Heart left ventricle (tissue), 16 donors: Measurements from ENCODE around the gene IER3. TPM values are rescaled to one million over a fixed set of nuclear protein-coding genes. Genes with fewer than 3 reads are reported as not detected.

Experiments used
- ATAC-seq, 4 donors: fragments of 200-7000 bp; cut with Tn5 transposase; one replicate each; pipeline ENCODE4 v1.9.1; 2020 to 2022; ENCODE audit warnings: moderate library complexity in 4 of 4, mild to moderate bottlenecking in 3 of 4, moderate number of reproducible peaks in 1 of 4
- DNase-seq, 5 donors: peaks; one replicate each; pipeline ENCODE4 v3.0.0-alpha.2; 2020
- H3K27ac ChIP-seq, 12 donors: fragments of 200-600 bp; sonication (generic) in 4 of 12; one replicate each; pipeline versions ENCODE4 v1.5.0 to v1.8.0; 2016 to 2022; ENCODE audit warnings: mild to moderate bottlenecking in 2 of 12
- H3K27me3 ChIP-seq, 9 donors: fragments of 200-600 bp; sonication (generic) in 2 of 9; one replicate each; pipeline versions ENCODE4 v1.5.1 to v1.8.0; 2016 to 2022; ENCODE audit warnings: mild to moderate bottlenecking in 3 of 9
- H3K36me3 ChIP-seq, 9 donors: fragments of 200-600 bp; sonication (generic) in 2 of 9; one replicate each; pipeline versions ENCODE4 v1.5.0 to v1.8.0; 2018 to 2022; ENCODE audit warnings: mild to moderate bottlenecking in 2 of 9
- H3K4me1 ChIP-seq, 12 donors: fragments of 200-600 bp; sonication (generic) in 4 of 12; one replicate each; pipeline versions ENCODE4 v1.5.0 to v1.8.0; 2016 to 2022; ENCODE audit warnings: mild to moderate bottlenecking in 3 of 12
- H3K4me3 ChIP-seq, 12 donors: fragments of 200-600 bp; sonication (generic) in 4 of 12; one replicate each; pipeline versions ENCODE4 v1.5.0 to v1.8.0; 2017 to 2022; ENCODE audit warnings: mild to moderate bottlenecking in 9 of 12, moderate library complexity in 4 of 12
- H3K9me3 ChIP-seq, 12 donors: fragments of 200-600 bp; sonication (generic) in 4 of 12; one replicate each; pipeline versions ENCODE4 v1.5.0 to v1.8.0; 2016 to 2022; ENCODE audit warnings: mild to moderate bottlenecking in 1 of 12
- CTCF ChIP-seq, 12 donors: fragments of 200-600 bp; sonication (generic) in 4 of 12; IDR thresholded peaks; one replicate each; pipeline versions ENCODE4 v1.5.0 to v1.8.0; 2018 to 2022; ENCODE audit warnings: antibody characterized with exemption in 12 of 12, mild to moderate bottlenecking in 5 of 12
- POLR2A ChIP-seq, 2 donors: fragments of 450-650 bp; IDR thresholded peaks; one replicate each; pipeline ENCODE4 v1.6.1; 2017; ENCODE audit warnings: antibody characterized with exemption in 2 of 2, mild to moderate bottlenecking in 2 of 2, moderate library complexity in 2 of 2
- WGBS, 4 donors: extraction: QIAGEN DNeasy Blood & Tissue Kit in 2 of 4; methylation state at CpG; one replicate each; pipeline versions ENCODE4 v1.1.5 to v1.1.7; 2013 to 2018; 5-methylcytosine and 5-hydroxymethylcytosine counted together
- intact Hi-C, 10 donors: fragments of 100-400 bp; cut with DNase I; formaldehyde crosslinking; loops; one replicate each; pipeline versions ENCODE4 v1.11.1 to v1.14.2; 2022
- polyA plus RNA-seq, 2 donors: library from polyadenylated mRNA; stranded (reverse); fragments of 200-250 nt; gene quantifications; one replicate each; pipeline ENCODE4 v1.2.3, GENCODE V29; 2013
- total RNA-seq, 9 donors: library from RNA; depleted of rRNA in 2 of 9; stranded (reverse); fragments of >200 nt in 2 of 9; fragmentation: NEBNext Ultra II Directional in 3 of 9; extraction: Animal tissue kit (Norgen Biotek cat#: 25700) in 3 of 9; gene quantifications; one replicate each; pipeline versions ENCODE4 v1.1.0 to v1.2.4, GENCODE V29; 2016 to 2023
- donor health status: ischemic (EF 13 %, LVEDD 7.1; RV severe dilation, severe dysfunction).
- donor health status: healthy with polysubstance abuse.
- donor health status: DM: no; HTN: yes; CAD: no.
- donor health status: DM: no; HTN: no; CAD: no.
- donor health status: ischemic (EF 25% LVEDD 6.9; RV normal size, moderate dysfunction).
- donor health status: ischemic (EF 25% LVEDD 5.7; RV mildly dilated, moderate dysfunction).
- donor health status: healthy.
- donor health status: DM: yes; HTN: yes; CAD: no.
- donor health status: ischemic (EF 35%, LVEDD 5.7; RV mildly dilated, moderate dysfunction).
- donor health status: nonischemic (EF 11% LVEDD 7.7; RV severe dilation, severe dysfunction).
- donor health status: DM: yes; HTN: yes; CAD: no.
- donor health status: PGD.
- donor health status: ischemic (EF 29% LVEDD 5.4; RV normal size, mild dysfunction).
- donor health status: nonischemic (EF 23%, LVEDD 6.1; RV moderate dilation, normal function).

The IER3 gene
- total and polyA plus RNA-seq, 11 donors = 8.7 to 127 (median 69.8) TPM

GRCh38 chr6:30741063-30741779, 3.1 kb downstream of the IER3 start:
- Histone ChIP-seq H3K27me3 (no peaks in the 10 kb centered on the region), H3K4me3 (peak overlapping the region; percentile 46 to 95 (median 86)), H3K27ac (peak overlapping the region; percentile 92 to 99 (median 97)), H3K4me1 (peaks cover 3 to 65% (median 42%) of the 10 kb centered on the region in 12 donors), H3K9me3 (no peaks in the 10 kb centered on the region), H3K36me3 (peaks cover 0 to 54% (median 52%) of the 10 kb centered on the region in 9 donors)
- TF ChIP-seq POLR2A (IDR thresholded peaks at IDR 0.05) (no peak), CTCF (IDR thresholded peaks at IDR 0.05) (no peak)
- ATAC-seq (no peak), DNase-seq (no peak)
- WGBS, 4 donors = 67 to 75% (median 70%) methylated on average over 8 of the region's 8 CpGs
- intact Hi-C loops = loop anchor here (5.0 to 10.0 kb wide), 10 partner anchors 36 to 344 kb away; partner anchors contain the start of genes MRPS18B (in 1 of the 10) and PPP1R10 (in 1 of the 10)

DNA sequence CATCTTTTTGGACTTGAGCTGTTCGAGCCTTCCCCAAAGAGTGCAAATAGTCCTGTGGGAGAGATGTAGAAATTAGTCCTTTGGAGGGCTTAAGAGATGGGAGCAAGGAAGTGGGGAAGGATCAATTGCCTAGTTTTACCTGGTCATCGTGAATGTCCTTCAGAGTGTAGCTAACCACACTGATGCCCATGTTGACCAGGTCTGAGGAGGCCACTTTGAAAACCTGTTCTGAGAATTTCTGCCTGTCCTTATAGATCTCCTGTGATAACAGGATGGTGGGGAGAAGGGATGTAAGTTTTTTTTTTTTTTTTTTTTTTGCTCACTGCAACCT, 3.8 kb downstream of the IER3 start:
- DNase-seq = no peak
- Histone ChIP-seq H3K27ac (peak overlapping the region in 8 of 12 donors; percentile 2 to 99 (median 62)), H3K36me3 (peaks cover 0 to 61% (median 59%) of the 10 kb centered on the region in 9 donors), H3K4me1 (peaks cover 3 to 72% (median 44%) of the 10 kb centered on the region in 12 donors), H3K4me3 (no peak overlapping the region), H3K27me3 (no peaks in the 10 kb centered on the region), H3K9me3 (no peaks in the 10 kb centered on the region)
- ATAC-seq = no peak
- TF ChIP-seq POLR2A (IDR thresholded peaks at IDR 0.05) (no peak), CTCF (IDR thresholded peaks at IDR 0.05) (no peak)
- 90 to 92% (median 91%) methylated on average over 2 of the region's 2 CpGs for WGBS, 4 donors
- intact Hi-C loops = loop anchor here (5.0 to 10.0 kb wide), 10 partner anchors 37 to 344 kb away; partner anchors contain the start of genes MRPS18B (in 1 of the 10) and PPP1R10 (in 1 of the 10)

DNA sequence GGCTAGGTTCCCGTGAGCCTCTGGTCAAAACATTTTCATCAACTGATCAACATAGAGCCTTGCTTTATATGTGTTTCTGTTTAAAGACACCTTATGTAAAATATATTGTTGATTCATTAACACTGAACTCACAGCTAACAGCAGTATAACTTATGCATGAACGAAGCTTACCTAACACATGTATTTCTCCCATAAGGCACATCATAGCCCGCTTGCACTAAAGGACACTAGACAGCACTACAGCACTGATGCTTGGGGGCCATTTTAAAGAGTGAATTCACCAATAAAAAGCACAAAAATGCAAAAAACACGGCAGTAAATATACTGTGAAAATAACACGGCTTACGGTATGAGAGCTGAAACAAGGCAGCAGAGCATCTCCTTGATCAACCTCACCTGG, 5.8 kb downstream of the IER3 start:
- no peaks in the 10 kb centered on the region for H3K9me3 ChIP-seq
- WGBS, 4 donors = 88 to 90% (median 90%) methylated on average over 6 of the region's 6 CpGs
- peaks cover 0 to 80% (median 79%) of the 10 kb centered on the region in 9 donors for H3K36me3 ChIP-seq
- H3K4me3 ChIP-seq = no peak overlapping the region
- ATAC-seq = no peak
- H3K27me3 ChIP-seq = no peaks in the 10 kb centered on the region
- H3K27ac ChIP-seq = peak overlapping the region in 2 of 12 donors; percentile 44 to 80
- H3K4me1 ChIP-seq = peaks cover 3 to 62% (median 41%) of the 10 kb centered on the region in 12 donors
- intact Hi-C loops = loop anchor here in 1 of 10 donors (10.0 kb wide), 1 partner anchor 146 kb away; the partner anchor contains the start of gene DDR1
- DNase-seq = no peak
- TF ChIP-seq POLR2A (IDR thresholded peaks at IDR 0.05) (no peak), CTCF (IDR thresholded peaks at IDR 0.05) (no peak)

DNA sequence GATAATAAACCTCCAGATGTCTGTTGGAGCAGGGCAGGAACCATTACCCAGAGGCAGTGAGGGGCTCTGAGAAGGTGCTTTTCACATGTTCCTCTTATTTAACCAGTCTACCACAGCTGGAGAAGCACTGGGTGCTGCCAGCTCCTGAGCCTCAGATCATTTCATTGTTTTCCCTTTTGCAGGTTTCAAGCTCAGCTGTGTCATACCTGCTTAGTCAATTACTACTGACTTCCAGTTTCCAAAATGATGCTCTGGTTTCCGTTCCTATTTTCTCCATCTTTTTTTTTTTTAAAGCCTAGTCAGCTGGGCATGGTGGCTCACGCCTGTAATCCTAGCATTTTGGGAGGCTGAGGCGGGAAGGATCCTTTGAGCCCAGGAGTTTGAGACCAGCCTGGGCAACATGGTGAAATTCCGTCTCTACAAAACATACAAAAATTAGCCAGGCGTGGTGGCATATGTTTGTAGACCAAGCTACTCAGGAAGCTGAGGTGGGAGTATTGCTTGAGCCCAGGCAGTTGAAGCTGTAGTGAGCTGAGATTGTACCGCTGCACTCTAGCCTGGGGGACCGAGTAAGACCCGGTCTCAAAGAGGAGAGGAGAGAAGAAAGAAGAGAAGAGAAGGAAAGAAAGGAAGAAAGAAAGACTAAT, 8.6 kb downstream of the IER3 start:
- H3K4me1 ChIP-seq = peaks cover 0 to 57% (median 32%) of the 10 kb centered on the region in 12 donors
- TF ChIP-seq POLR2A (IDR thresholded peaks at IDR 0.05) = no peak
- no peak for TF ChIP-seq CTCF (IDR thresholded peaks at IDR 0.05)
- no peaks in the 10 kb centered on the region for H3K9me3 ChIP-seq
- H3K27ac ChIP-seq = no peak overlapping the region
- no peak overlapping the region for H3K4me3 ChIP-seq
- 83 to 93% (median 85%) methylated on average over 8 of the region's 8 CpGs for WGBS, 4 donors
- DNase-seq (no peak), ATAC-seq (no peak)
- intact Hi-C loops = loop anchor here in 1 of 10 donors (10.0 kb wide), 1 partner anchor 149 kb away; the partner anchor contains the start of gene DDR1
- H3K36me3 ChIP-seq = peaks cover 0 to 100% (median 95%) of the 10 kb centered on the region in 9 donors
- H3K27me3 ChIP-seq = no peaks in the 10 kb centered on the region
